AG08395 (cell line): Measurements from ENCODE around the gene FFAR1.
A peak's percentile ranks its signal among the peaks of the same experiment; 100 is the strongest.

ENCODE experiments used
- DNase-seq: peaks from one replicate; pipeline ENCODE4 v3.0.0; 2012; ENCODE audit warnings: mixed read lengths, low spot score

FFAR1 gene

GRCh38 chr19:35315883-35316282 is 31.8 kb upstream of the FFAR1 start:
- DNase-seq = no peak

- no peak for DNase-seq
These were observed 31.1 kb upstream of the FFAR1 start for GRCh38 chr19:35316560-35316959.

- DNase-seq = no peak
These were observed 30.1 kb upstream of the FFAR1 start for GRCh38 chr19:35317464-35318043.

GRCh38 chr19:35318679-35319448 is 28.8 kb upstream of the FFAR1 start:
- DNase-seq = peak; percentile 93

GRCh38 chr19:35320065-35320713 is 27.5 kb upstream of the FFAR1 start:
- no peak for DNase-seq

GRCh38 chr19:35321291-35321690 is 26.4 kb upstream of the FFAR1 start:
- DNase-seq = no peak

- no peak for DNase-seq
These were observed 25.7 kb upstream of the FFAR1 start for GRCh38 chr19:35322014-35322413.

- no peak for DNase-seq
These were observed 20.1 kb upstream of the FFAR1 start for GRCh38 chr19:35327642-35328041.

GRCh38 chr19:35328851-35329285 is 18.8 kb upstream of the FFAR1 start, which contains the start of gene CD22:
Gene CD22, plus strand, starts transcription at chr19:35329187. Its CDS starts 2,854 bp downstream, at chr19:35332041.
- DNase-seq = no peak

- no peak for DNase-seq
These were observed 18.4 kb upstream of the FFAR1 start for GRCh38 chr19:35329323-35329722.

- DNase-seq = no peak
These were observed 17.2 kb upstream of the FFAR1 start for GRCh38 chr19:35330475-35330874.

- no peak for DNase-seq
These were observed 16.0 kb upstream of the FFAR1 start for GRCh38 chr19:35331551-35332214.

GRCh38 chr19:35332817-35333216 is 14.9 kb upstream of the FFAR1 start:
- DNase-seq = no peak

GRCh38 chr19:35334144-35334753 is 13.5 kb upstream of the FFAR1 start:
- DNase-seq = no peak

- DNase-seq = no peak
These were observed 11.3 kb upstream of the FFAR1 start for GRCh38 chr19:35336166-35336955.

- DNase-seq = no peak
These were observed 10.4 kb upstream of the FFAR1 start for GRCh38 chr19:35337097-35337983.

GRCh38 chr19:35337984-35338296 is 9.8 kb upstream of the FFAR1 start:
- DNase-seq = no peak

- DNase-seq = no peak
These were observed 7.3 kb upstream of the FFAR1 start for GRCh38 chr19:35340431-35340830.

- DNase-seq = no peak
These were observed 6.7 kb upstream of the FFAR1 start for GRCh38 chr19:35341006-35341405.

- DNase-seq = no peak
These were observed 6.0 kb upstream of the FFAR1 start for GRCh38 chr19:35341565-35342225.
